Measurements from ENCODE around the gene POLR2J2.
"Not testable (repeated sequence)": the region's sequence is repeated elsewhere in the genome, so short reads cannot be mapped to it uniquely, and the experiment has no call there.

POLR2J2 gene

GRCh38 chr7:102671166-102671955 lies at the start of gene POLR2J2:
TSS of gene POLR2J2 (minus strand) at chr7:102671663. CDS start at chr7:102671601, 62 bp downstream.
- peak; percentile 72 for DNase-seq

GRCh38 chr7:102718491-102718890 lies 47.0 kb upstream of the POLR2J2 start:
- DNase-seq = peak; percentile 16

- DNase-seq = peak; percentile 5
Observed at GRCh38 chr7:102715718-102716117, 44.3 kb upstream of the POLR2J2 start.

GRCh38 chr7:102714774-102715522 lies 43.5 kb upstream of the POLR2J2 start:
- not testable (repeated sequence) for DNase-seq

- DNase-seq = not testable (repeated sequence)
Observed at GRCh38 chr7:102713691-102714080, 42.2 kb upstream of the POLR2J2 start.

- peak; percentile 56 for DNase-seq
Observed at GRCh38 chr7:102713011-102713690, 41.7 kb upstream of the POLR2J2 start.

- DNase-seq = not testable (repeated sequence)
Observed at GRCh38 chr7:102698962-102699750, 27.7 kb upstream of the POLR2J2 start.

- not testable (repeated sequence) for DNase-seq
Observed at GRCh38 chr7:102697642-102698512, 26.4 kb upstream of the POLR2J2 start.

- DNase-seq = not testable (repeated sequence)
Observed at GRCh38 chr7:102696009-102696408, 24.5 kb upstream of the POLR2J2 start.

- peak; percentile 51 for DNase-seq
Observed at GRCh38 chr7:102695033-102695552, 23.6 kb upstream of the POLR2J2 start.

GRCh38 chr7:102694008-102694407 lies 22.5 kb upstream of the POLR2J2 start:
- not testable (repeated sequence) for DNase-seq

- not testable (repeated sequence) for DNase-seq
Observed at GRCh38 chr7:102690602-102691001, 19.1 kb upstream of the POLR2J2 start.

- not testable (repeated sequence) for DNase-seq
Observed at GRCh38 chr7:102689436-102690282, 18.2 kb upstream of the POLR2J2 start.

GRCh38 chr7:102688299-102689036 lies 17.0 kb upstream of the POLR2J2 start:
- not testable (repeated sequence) for DNase-seq

- not testable (repeated sequence) for DNase-seq
Observed at GRCh38 chr7:102682560-102682959, 11.1 kb upstream of the POLR2J2 start.

- not testable (repeated sequence) for DNase-seq
Observed at GRCh38 chr7:102680780-102681179, 9.3 kb upstream of the POLR2J2 start.

GRCh38 chr7:102675545-102675944 lies 4.1 kb upstream of the POLR2J2 start:
- not testable (repeated sequence) for DNase-seq

GRCh38 chr7:102673447-102674067 lies 2.1 kb upstream of the POLR2J2 start:
- DNase-seq = not testable (repeated sequence)

GRCh38 chr7:102671956-102672307 lies 469 bp upstream of the POLR2J2 start:
- DNase-seq = not testable (repeated sequence)

All from suppressor macrophage treated with lipopolysaccharide for 4 hours (primary cell).